Measurements from ENCODE around the gene MYO1E.
A peak's percentile ranks its signal among the peaks of the same experiment; 100 is the strongest.

The MYO1E gene

GRCh38 chr15:59251001-59251845 lies 121.4 kb downstream of the MYO1E start:
- peak; percentile 68; the same call in 1 of the 2 replicates for TF ChIP-seq POU2F2 (IDR thresholded peaks at IDR 0.05; ENCODE audit: low read depth, low read length)
- no peak for TF ChIP-seq POLR2A (IDR thresholded peaks at IDR 0.05; ENCODE audit: low read depth, low read length)

GRCh38 chr15:59250249-59250648 lies 122.4 kb downstream of the MYO1E start:
- DNase-seq (ENCODE audit: insufficient read length, low spot score), result no peak
- peak; percentile 87 for FAIRE-seq
- TF ChIP-seq PAX5 (IDR thresholded peaks at IDR 0.05; ENCODE audit: insufficient read depth, low read length, severe bottlenecking) (no peak), SPI1 (IDR thresholded peaks at IDR 0.05; ENCODE audit: low read depth, low read length) (no peak), POLR2A (IDR thresholded peaks at IDR 0.05; ENCODE audit: low read depth, low read length) (0 out of 2 replicates have a peak, but pooled peaks have one; percentile 21), TAF1 (IDR thresholded peaks at IDR 0.05; ENCODE audit: low read depth, low read length) (no peak)

More at GRCh38 chr15:59251001-59251845, 121.4 kb downstream of the MYO1E start:
- FAIRE-seq (peak; percentile 81), DNase-seq (ENCODE audit: insufficient read length, low spot score) (no peak)

- DNase-seq (ENCODE audit: insufficient read length, low spot score), result no peak
- TF ChIP-seq PAX5 (IDR thresholded peaks at IDR 0.05; ENCODE audit: insufficient read depth, low read length, severe bottlenecking) (no peak), POLR2A (IDR thresholded peaks at IDR 0.05; ENCODE audit: low read depth, low read length) (0 out of 2 replicates have a peak, but pooled peaks have one; percentile 39)
- no peak for FAIRE-seq
Measured at GRCh38 chr15:59249816-59250215, 122.9 kb downstream of the MYO1E start.

GRCh38 chr15:59247364-59247763 lies 125.3 kb downstream of the MYO1E start:
- TF ChIP-seq POU2F2 (IDR thresholded peaks at IDR 0.05; ENCODE audit: low read depth, low read length), result no peak
- TF ChIP-seq PAX5 (IDR thresholded peaks at IDR 0.05; ENCODE audit: insufficient read depth, low read length, severe bottlenecking), result no peak
- no peak for TF ChIP-seq TAF1 (IDR thresholded peaks at IDR 0.05; ENCODE audit: low read depth, low read length)
- no peak for TF ChIP-seq POLR2AphosphoS5 (IDR thresholded peaks at IDR 0.05; ENCODE audit: low read depth, low read length)
- no peak for TF ChIP-seq SPI1 (IDR thresholded peaks at IDR 0.05; ENCODE audit: low read depth, low read length)
- no peak for TF ChIP-seq POLR2A (IDR thresholded peaks at IDR 0.05; ENCODE audit: low read depth, low read length)
- DNase-seq (ENCODE audit: insufficient read length, low spot score) (no peak), FAIRE-seq (peak; percentile 84)

GRCh38 chr15:59245559-59245958 lies 127.1 kb downstream of the MYO1E start:
- FAIRE-seq (peak; percentile 40), DNase-seq (ENCODE audit: insufficient read length, low spot score) (no peak)
- TF ChIP-seq POU2F2 (IDR thresholded peaks at IDR 0.05; ENCODE audit: low read depth, low read length) (no peak), POLR2AphosphoS5 (IDR thresholded peaks at IDR 0.05; ENCODE audit: low read depth, low read length) (peak; percentile 23; the same call in 1 of the 2 replicates), TAF1 (IDR thresholded peaks at IDR 0.05; ENCODE audit: low read depth, low read length) (no peak), SPI1 (IDR thresholded peaks at IDR 0.05; ENCODE audit: low read depth, low read length) (no peak), PAX5 (IDR thresholded peaks at IDR 0.05; ENCODE audit: insufficient read depth, low read length, severe bottlenecking) (no peak), POLR2A (IDR thresholded peaks at IDR 0.05; ENCODE audit: low read depth, low read length) (no peak)

GRCh38 chr15:59244337-59244736 lies 128.3 kb downstream of the MYO1E start:
- DNase-seq (ENCODE audit: insufficient read length, low spot score) (no peak), FAIRE-seq (peak; percentile 94)
- TF ChIP-seq TAF1 (IDR thresholded peaks at IDR 0.05; ENCODE audit: low read depth, low read length) (no peak), PAX5 (IDR thresholded peaks at IDR 0.05; ENCODE audit: insufficient read depth, low read length, severe bottlenecking) (no peak), SPI1 (IDR thresholded peaks at IDR 0.05; ENCODE audit: low read depth, low read length) (peak; percentile 43; the same call in 1 of the 2 replicates), POLR2AphosphoS5 (IDR thresholded peaks at IDR 0.05; ENCODE audit: low read depth, low read length) (0 out of 2 replicates have a peak, but pooled peaks have one; percentile 21)

GRCh38 chr15:59243622-59244021 lies 129.0 kb downstream of the MYO1E start:
- FAIRE-seq, result peak; percentile 45

GRCh38 chr15:59242649-59243048 lies 130.0 kb downstream of the MYO1E start:
- TF ChIP-seq POLR2AphosphoS5 (IDR thresholded peaks at IDR 0.05; ENCODE audit: low read depth, low read length) (no peak), SPI1 (IDR thresholded peaks at IDR 0.05; ENCODE audit: low read depth, low read length) (no peak), POU2F2 (IDR thresholded peaks at IDR 0.05; ENCODE audit: low read depth, low read length) (no peak), TAF1 (IDR thresholded peaks at IDR 0.05; ENCODE audit: low read depth, low read length) (no peak), POLR2A (IDR thresholded peaks at IDR 0.05; ENCODE audit: low read depth, low read length) (no peak), PAX5 (IDR thresholded peaks at IDR 0.05; ENCODE audit: insufficient read depth, low read length, severe bottlenecking) (no peak)
- DNase-seq (ENCODE audit: insufficient read length, low spot score) (no peak), FAIRE-seq (no peak)

More at GRCh38 chr15:59243622-59244021, 129.0 kb downstream of the MYO1E start:
- no peak for TF ChIP-seq PAX5 (IDR thresholded peaks at IDR 0.05; ENCODE audit: insufficient read depth, low read length, severe bottlenecking)
- no peak for TF ChIP-seq POLR2A (IDR thresholded peaks at IDR 0.05; ENCODE audit: low read depth, low read length)
- no peak for TF ChIP-seq POLR2AphosphoS5 (IDR thresholded peaks at IDR 0.05; ENCODE audit: low read depth, low read length)
- TF ChIP-seq TAF1 (IDR thresholded peaks at IDR 0.05; ENCODE audit: low read depth, low read length), result no peak
- no peak for TF ChIP-seq POU2F2 (IDR thresholded peaks at IDR 0.05; ENCODE audit: low read depth, low read length)
- no peak for TF ChIP-seq SPI1 (IDR thresholded peaks at IDR 0.05; ENCODE audit: low read depth, low read length)
- no peak for DNase-seq (ENCODE audit: insufficient read length, low spot score)

GRCh38 chr15:59240036-59240435 lies 132.6 kb downstream of the MYO1E start:
- no peak for FAIRE-seq
- TF ChIP-seq PAX5 (IDR thresholded peaks at IDR 0.05; ENCODE audit: insufficient read depth, low read length, severe bottlenecking) (no peak), TAF1 (IDR thresholded peaks at IDR 0.05; ENCODE audit: low read depth, low read length) (no peak), POU2F2 (IDR thresholded peaks at IDR 0.05; ENCODE audit: low read depth, low read length) (no peak), POLR2AphosphoS5 (IDR thresholded peaks at IDR 0.05; ENCODE audit: low read depth, low read length) (no peak), SPI1 (IDR thresholded peaks at IDR 0.05; ENCODE audit: low read depth, low read length) (no peak), POLR2A (IDR thresholded peaks at IDR 0.05; ENCODE audit: low read depth, low read length) (no peak)
- no peak for DNase-seq (ENCODE audit: insufficient read length, low spot score)

- FAIRE-seq (peak; percentile 69), DNase-seq (ENCODE audit: insufficient read length, low spot score) (no peak)
- TF ChIP-seq TAF1 (IDR thresholded peaks at IDR 0.05; ENCODE audit: low read depth, low read length) (no peak), POU2F2 (IDR thresholded peaks at IDR 0.05; ENCODE audit: low read depth, low read length) (no peak), POLR2A (IDR thresholded peaks at IDR 0.05; ENCODE audit: low read depth, low read length) (0 out of 2 replicates have a peak, but pooled peaks have one; percentile 35), SPI1 (IDR thresholded peaks at IDR 0.05; ENCODE audit: low read depth, low read length) (no peak)
Measured at GRCh38 chr15:59237924-59238331, 134.7 kb downstream of the MYO1E start.
